HepG2 (cell line): Measurements from ENCODE around the gene MEA1. TPM values are rescaled to one million over a fixed set of nuclear protein-coding genes. Genes with fewer than 3 reads are reported as not detected.

Experiments
- ARNT2 ChIP-seq: sonication (generic); formaldehyde crosslinking; IDR thresholded peaks from 2 replicates; pipeline ENCODE4 v1.8.0; 2022; ENCODE audit warnings: mild to moderate bottlenecking, low read depth, missing genetic modification reagents, moderate library complexity
- RFXAP ChIP-seq: sonication (generic); formaldehyde crosslinking; IDR thresholded peaks from 2 replicates; pipeline ENCODE4 v1.4.0; 2020; ENCODE audit warnings: missing genetic modification reagents, borderline replicate concordance
- TEAD3 ChIP-seq: optimal IDR thresholded peaks from 2 replicates; pipeline ENCODE3; 2016; ENCODE audit warnings: borderline replicate concordance
- ZNF644 ChIP-seq: IDR thresholded peaks from 2 replicates; pipeline ENCODE4 v1.6.1; 2016; ENCODE audit warnings: low read depth
- ZNF780A ChIP-seq: sonication (generic); formaldehyde crosslinking; IDR thresholded peaks from 2 replicates; pipeline ENCODE4 v1.8.0; 2022; ENCODE audit warnings: mild to moderate bottlenecking, missing genetic modification reagents, moderate library complexity
- ZNF816 ChIP-seq: sonication (generic); formaldehyde crosslinking; IDR thresholded peaks from 2 replicates; pipeline ENCODE4 v1.8.0; 2022; ENCODE audit warnings: missing genetic modification reagents, mild to moderate bottlenecking, borderline replicate concordance
- ZNF878 ChIP-seq: sonication (generic); formaldehyde crosslinking; IDR thresholded peaks from 2 replicates; pipeline ENCODE4 v1.8.1; 2023; ENCODE audit warnings: mild to moderate bottlenecking, missing genetic modification reagents, moderate library complexity
- polyA plus RNA-seq, 8 experiments: library from polyadenylated mRNA; depleted of rRNA in 3 of 8; stranded (reverse) in 7 of 8; unstranded in 1 of 8; fragments of >200 nt; fragmentation: Illumina TruSeq in 4 of 8; extraction: Trizol in 4 of 8; gene quantifications; 2 replicates each; pipeline versions ENCODE4 v1.2.1 to v1.2.3, GENCODE V29; 2011 to 2016; ENCODE audit warnings: low read depth in 4 of 8, missing spikeins in 1 of 8, mixed read lengths in 1 of 8; ENCODE audit not compliant: insufficient read depth in 1 of 8
- total RNA-seq, 5 experiments: library from RNA; depleted of rRNA; stranded (reverse); fragments of >200 nt; fragmentation: Illumina TruSeq; extraction: Trizol; gene quantifications; 2 replicates each; pipeline ENCODE4 v1.2.3, GENCODE V29; 2016; ENCODE audit warnings: low read depth in 1 of 5
- TF ChIP-seq, protein P1 (sequence below), 2 experiments: sonication (generic) in 1 of 2; formaldehyde crosslinking in 1 of 2; IDR thresholded peaks; 2 replicates each; pipeline versions ENCODE4 v1.4.0 to v1.6.1; 2016 to 2020; ENCODE audit warnings: borderline replicate concordance in 1 of 2, low read depth in 1 of 2, mild to moderate bottlenecking in 1 of 2, missing genetic modification reagents in 1 of 2
- TF ChIP-seq, protein P2 (sequence below): sonication (generic); formaldehyde crosslinking; IDR thresholded peaks from 2 replicates; pipeline ENCODE4 v1.5.0; 2020; ENCODE audit warnings: missing genetic modification reagents
- TF ChIP-seq, protein P3 (sequence below): sonication (generic); formaldehyde crosslinking; IDR thresholded peaks from 2 replicates; pipeline ENCODE4 v1.5.0; 2020; ENCODE audit warnings: missing genetic modification reagents, mild to moderate bottlenecking, borderline replicate concordance

Gene MEA1
- total and polyA plus RNA-seq, 2 of the 13 experiments (the other 11 are each of a cell fraction or from before 2014, with no cell fraction given) = 75.6 to 86.2 TPM

DNA sequence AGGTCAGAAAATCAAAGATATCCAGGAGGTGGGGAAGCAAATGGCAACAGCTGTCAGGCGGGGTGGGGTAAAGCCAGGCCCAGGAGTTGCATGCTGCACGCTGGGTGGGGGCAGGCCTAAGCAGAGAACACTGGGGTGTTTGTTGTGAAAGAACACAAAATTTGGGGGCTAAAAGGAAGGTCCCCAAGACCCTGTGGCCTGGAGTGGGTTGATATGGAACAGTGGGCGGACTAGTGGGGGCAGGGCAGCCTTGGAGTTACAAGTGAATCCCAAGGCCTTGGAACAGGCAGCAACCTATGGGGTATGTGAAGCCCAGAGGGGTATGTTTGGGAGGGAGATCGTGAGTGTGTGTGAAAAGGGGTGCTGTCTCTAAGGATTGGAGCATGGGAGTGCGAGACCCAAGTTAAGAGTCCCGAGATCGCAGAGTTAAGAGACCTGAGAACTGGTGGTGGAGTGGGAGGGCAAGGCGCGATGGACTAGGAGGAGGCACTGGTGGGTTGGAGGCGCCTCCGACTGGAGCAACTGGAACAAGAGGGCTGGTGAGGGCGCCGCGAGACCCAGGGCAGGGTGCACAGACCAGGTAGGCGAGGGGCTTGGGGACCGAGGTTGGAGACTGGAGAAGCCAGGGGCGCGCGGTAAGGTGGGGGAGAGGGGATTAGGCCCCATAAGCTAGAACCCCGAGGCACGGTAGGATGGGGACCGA is 39.2 kb upstream of the MEA1 start (continued):
- TF ChIP-seq, protein P1, sequence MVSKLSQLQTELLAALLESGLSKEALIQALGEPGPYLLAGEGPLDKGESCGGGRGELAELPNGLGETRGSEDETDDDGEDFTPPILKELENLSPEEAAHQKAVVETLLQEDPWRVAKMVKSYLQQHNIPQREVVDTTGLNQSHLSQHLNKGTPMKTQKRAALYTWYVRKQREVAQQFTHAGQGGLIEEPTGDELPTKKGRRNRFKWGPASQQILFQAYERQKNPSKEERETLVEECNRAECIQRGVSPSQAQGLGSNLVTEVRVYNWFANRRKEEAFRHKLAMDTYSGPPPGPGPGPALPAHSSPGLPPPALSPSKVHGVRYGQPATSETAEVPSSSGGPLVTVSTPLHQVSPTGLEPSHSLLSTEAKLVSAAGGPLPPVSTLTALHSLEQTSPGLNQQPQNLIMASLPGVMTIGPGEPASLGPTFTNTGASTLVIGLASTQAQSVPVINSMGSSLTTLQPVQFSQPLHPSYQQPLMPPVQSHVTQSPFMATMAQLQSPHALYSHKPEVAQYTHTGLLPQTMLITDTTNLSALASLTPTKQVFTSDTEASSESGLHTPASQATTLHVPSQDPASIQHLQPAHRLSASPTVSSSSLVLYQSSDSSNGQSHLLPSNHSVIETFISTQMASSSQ (IDR thresholded peaks at IDR 0.05; ENCODE audit: low read depth) = no peak
- TF ChIP-seq, protein P1 (CRISPR knock-in tag; IDR thresholded peaks at IDR 0.05; ENCODE audit: borderline replicate concordance) = no peak
- TF ChIP-seq RFXAP (CRISPR knock-in tag) (0 out of 2 replicates have a peak, but pooled peaks have one; percentile 37), TEAD3 (CRISPR knock-in tag) (peak; percentile 19), ARNT2 (CRISPR knock-in tag) (no peak), ZNF816 (CRISPR knock-in tag) (peak; percentile 74; the same call in 1 of the 2 replicates), ZNF878 (no peak), ZNF780A (CRISPR knock-in tag) (no peak), ZNF644 (CRISPR knock-in tag) (no peak)
- TF ChIP-seq, protein P2, sequence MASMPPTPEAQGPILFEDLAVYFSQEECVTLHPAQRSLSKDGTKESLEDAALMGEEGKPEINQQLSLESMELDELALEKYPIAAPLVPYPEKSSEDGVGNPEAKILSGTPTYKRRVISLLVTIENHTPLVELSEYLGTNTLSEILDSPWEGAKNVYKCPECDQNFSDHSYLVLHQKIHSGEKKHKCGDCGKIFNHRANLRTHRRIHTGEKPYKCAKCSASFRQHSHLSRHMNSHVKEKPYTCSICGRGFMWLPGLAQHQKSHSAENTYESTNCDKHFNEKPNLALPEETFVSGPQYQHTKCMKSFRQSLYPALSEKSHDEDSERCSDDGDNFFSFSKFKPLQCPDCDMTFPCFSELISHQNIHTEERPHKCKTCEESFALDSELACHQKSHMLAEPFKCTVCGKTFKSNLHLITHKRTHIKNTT (CRISPR knock-in tag) = no peak
- TF ChIP-seq, protein P3, sequence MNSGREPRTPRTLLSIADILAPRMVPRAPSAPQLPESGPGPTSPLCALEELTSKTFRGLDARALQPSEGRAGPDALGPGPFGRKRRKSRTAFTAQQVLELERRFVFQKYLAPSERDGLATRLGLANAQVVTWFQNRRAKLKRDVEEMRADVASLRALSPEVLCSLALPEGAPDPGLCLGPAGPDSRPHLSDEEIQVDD (CRISPR knock-in tag) = no peak; the same call in 1 of the 2 replicates
